Mesodermal cell (in vitro differentiated cells): ENCODE measurements around the gene LCN9.

Experiments
- H3K27ac ChIP-seq: 2 replicates; pipeline ENCODE4 v1.7.0; 2013; ENCODE audit warnings: mild to moderate bottlenecking, low read depth, low read length, moderate library complexity; ENCODE audit not compliant: severe bottlenecking
- H3K36me3 ChIP-seq: 2 replicates; pipeline ENCODE4 v1.7.1; 2013; ENCODE audit warnings: mild to moderate bottlenecking, low read length, moderate library complexity; ENCODE audit not compliant: control insufficient read depth, insufficient read depth
- H3K4me1 ChIP-seq: one replicate; pipeline ENCODE4 v1.7.1; 2013; ENCODE audit warnings: mild to moderate bottlenecking, low read length; ENCODE audit not compliant: insufficient read depth, control insufficient read depth, poor library complexity, severe bottlenecking
- H3K4me3 ChIP-seq: 2 replicates; pipeline ENCODE4 v1.7.0; 2013; ENCODE audit warnings: low read length, control low read depth, mild to moderate bottlenecking; ENCODE audit not compliant: insufficient read depth, poor library complexity, severe bottlenecking; ENCODE audit errors: extremely low read depth
- H3K9me3 ChIP-seq: 2 replicates; pipeline ENCODE4 v1.7.1; 2013; ENCODE audit warnings: mild to moderate bottlenecking, low read length, moderate library complexity; ENCODE audit not compliant: control insufficient read depth
- WGBS, 2 experiments: methylation state at CpG; one replicate each; pipeline ENCODE4 v1.1.5; 2013; ENCODE audit warnings: missing lambda C conversion rate in 2 of 2; ENCODE audit not compliant: insufficient coverage in 2 of 2; 5-methylcytosine and 5-hydroxymethylcytosine counted together

Gene LCN9

GRCh38 chr9:135673941-135674340 is 10.8 kb downstream of the LCN9 start:
- peaks cover 3% of the 10 kb centered on the region for H3K9me3 ChIP-seq
- no peak overlapping the region for H3K27ac ChIP-seq
- WGBS, 2 experiments: 82 to 87% methylated on average over 5 to 8 of the region's 8 CpGs
- H3K4me3 ChIP-seq: no peak overlapping the region
- no peaks in the 10 kb centered on the region for H3K36me3 ChIP-seq
- no peaks in the 10 kb centered on the region for H3K4me1 ChIP-seq

GRCh38 chr9:135674977-135675376 is 11.9 kb downstream of the LCN9 start:
- no peaks in the 10 kb centered on the region for H3K9me3 ChIP-seq
- H3K36me3 ChIP-seq: no peaks in the 10 kb centered on the region
- 84 to 92% methylated on average over 8 to 10 of the region's 10 CpGs for WGBS, 2 experiments

GRCh38 chr9:135676891-135677290 is 13.8 kb downstream of the LCN9 start:
- no peak overlapping the region for H3K27ac ChIP-seq

More at GRCh38 chr9:135674977-135675376, 11.9 kb downstream of the LCN9 start:
- Histone ChIP-seq H3K4me1 (no peaks in the 10 kb centered on the region), H3K27ac (no peak overlapping the region), H3K4me3 (no peak overlapping the region)

GRCh38 chr9:135677641-135678168 is 14.6 kb downstream of the LCN9 start:
- Histone ChIP-seq H3K9me3 (no peaks in the 10 kb centered on the region), H3K4me1 (no peaks in the 10 kb centered on the region), H3K27ac (no peak overlapping the region), H3K4me3 (no peak overlapping the region), H3K36me3 (no peaks in the 10 kb centered on the region)
- 87 to 91% methylated on average over 22 of the region's 22 CpGs for WGBS, 2 experiments

More at GRCh38 chr9:135676891-135677290, 13.8 kb downstream of the LCN9 start:
- no peaks in the 10 kb centered on the region for H3K9me3 ChIP-seq
- H3K4me3 ChIP-seq: no peak overlapping the region
- H3K36me3 ChIP-seq: no peaks in the 10 kb centered on the region
- WGBS, 2 experiments: 90 to 91% methylated on average over 10 to 11 of the region's 13 CpGs
- H3K4me1 ChIP-seq: no peaks in the 10 kb centered on the region

- WGBS, 2 experiments: 90 to 94% methylated on average over 12 to 15 of the region's 20 CpGs
Observed at GRCh38 chr9:135678236-135679017, 15.3 kb downstream of the LCN9 start.

GRCh38 chr9:135680056-135680455 is 16.9 kb downstream of the LCN9 start:
- no peak overlapping the region for H3K27ac ChIP-seq
- no peaks in the 10 kb centered on the region for H3K4me1 ChIP-seq
- H3K4me3 ChIP-seq: no peak overlapping the region
- WGBS, 2 experiments: 78 to 83% methylated on average over 10 to 16 of the region's 16 CpGs
- H3K9me3 ChIP-seq: no peaks in the 10 kb centered on the region
- no peaks in the 10 kb centered on the region for H3K36me3 ChIP-seq

More at GRCh38 chr9:135678236-135679017, 15.3 kb downstream of the LCN9 start:
- Histone ChIP-seq H3K9me3 (no peaks in the 10 kb centered on the region), H3K4me3 (no peak overlapping the region), H3K36me3 (no peaks in the 10 kb centered on the region), H3K4me1 (no peaks in the 10 kb centered on the region), H3K27ac (no peak overlapping the region)

- Histone ChIP-seq H3K4me1 (no peaks in the 10 kb centered on the region), H3K36me3 (no peaks in the 10 kb centered on the region), H3K27ac (no peak overlapping the region), H3K4me3 (no peak overlapping the region), H3K9me3 (no peaks in the 10 kb centered on the region)
- WGBS, 2 experiments: 84 to 89% methylated on average over 5 of the region's 5 CpGs
Observed at GRCh38 chr9:135681161-135681560, 18.1 kb downstream of the LCN9 start.

- no peak overlapping the region for H3K27ac ChIP-seq
- H3K9me3 ChIP-seq: no peaks in the 10 kb centered on the region
- H3K4me1 ChIP-seq: no peaks in the 10 kb centered on the region
- WGBS, 2 experiments: 89 to 93% methylated on average over 9 to 14 of the region's 15 CpGs
- H3K4me3 ChIP-seq: no peak overlapping the region
- no peaks in the 10 kb centered on the region for H3K36me3 ChIP-seq
Observed at GRCh38 chr9:135683401-135684034, 20.4 kb downstream of the LCN9 start.

- H3K4me3 ChIP-seq: no peak overlapping the region
- H3K4me1 ChIP-seq: no peaks in the 10 kb centered on the region
- no peaks in the 10 kb centered on the region for H3K9me3 ChIP-seq
- WGBS, 2 experiments: 77 to 86% methylated on average over 14 to 17 of the region's 17 CpGs
- no peaks in the 10 kb centered on the region for H3K36me3 ChIP-seq
- no peak overlapping the region for H3K27ac ChIP-seq
Observed at GRCh38 chr9:135684691-135685090, 21.6 kb downstream of the LCN9 start.

GRCh38 chr9:135687216-135687615 is 24.1 kb downstream of the LCN9 start:
- Histone ChIP-seq H3K4me3 (no peak overlapping the region), H3K27ac (no peak overlapping the region), H3K4me1 (no peaks in the 10 kb centered on the region), H3K9me3 (no peaks in the 10 kb centered on the region), H3K36me3 (no peaks in the 10 kb centered on the region)
- WGBS, 2 experiments: 92 to 97% methylated on average over 11 to 15 of the region's 15 CpGs

GRCh38 chr9:135689011-135689410 is 25.9 kb downstream of the LCN9 start:
- Histone ChIP-seq H3K27ac (no peak overlapping the region), H3K4me1 (peaks cover 6% of the 10 kb centered on the region), H3K4me3 (no peak overlapping the region), H3K36me3 (no peaks in the 10 kb centered on the region), H3K9me3 (no peaks in the 10 kb centered on the region)
- 90 to 93% methylated on average over 9 of the region's 10 CpGs for whole genome bisulfite sequencing, 2 experiments
